Stimulated activated CD4-positive, alpha-beta T cell treated with anti-CD3 and anti-CD28 coated beads, Interleukin-1b, Interleukin-23, amount 100 ng/mL, for 48 hours (primary cell): ENCODE measurements around the gene MYMX.
A peak's percentile ranks its signal among the peaks of the same experiment; 100 is the strongest.

ENCODE experiments used
- DNase-seq: peaks from one replicate; pipeline ENCODE4 v3.0.0-alpha.2; 2020

MYMX gene

GRCh38 chr6:44253307-44254101, 36.8 kb downstream of the MYMX start:
- peak; percentile 61 for DNase-seq

- DNase-seq: peak; percentile 43
These were observed 37.7 kb downstream of the MYMX start for GRCh38 chr6:44254191-44255104.

GRCh38 chr6:44255105-44255808, 38.5 kb downstream of the MYMX start:
- peak; percentile 43 for DNase-seq

- no peak for DNase-seq
These were observed 39.4 kb downstream of the MYMX start for GRCh38 chr6:44255871-44256774.

GRCh38 chr6:44256775-44257024, 40.0 kb downstream of the MYMX start:
- peak; percentile 33 for DNase-seq

GRCh38 chr6:44257025-44257752, 40.5 kb downstream of the MYMX start, which contains the start of gene SLC35B2:
Gene SLC35B2 (minus strand): TSS chr6:44257528. CDS start chr6:44257410, 118 bp downstream.
- DNase-seq: peak; percentile 64

GRCh38 chr6:44257753-44258324, 41.1 kb downstream of the MYMX start:
- DNase-seq: no peak

GRCh38 chr6:44258325-44258863, 41.7 kb downstream of the MYMX start:
- DNase-seq: no peak

- DNase-seq: no peak
These were observed 42.2 kb downstream of the MYMX start for GRCh38 chr6:44258921-44259320.

GRCh38 chr6:44260011-44260410, 43.3 kb downstream of the MYMX start:
- no peak for DNase-seq

GRCh38 chr6:44260451-44261297, 43.9 kb downstream of the MYMX start:
- DNase-seq: no peak

- no peak for DNase-seq
These were observed 44.9 kb downstream of the MYMX start for GRCh38 chr6:44261581-44261980.

GRCh38 chr6:44262467-44263353, 46.0 kb downstream of the MYMX start:
- DNase-seq: no peak

- peak; percentile 42 for DNase-seq
These were observed 46.8 kb downstream of the MYMX start for GRCh38 chr6:44263354-44264100.

GRCh38 chr6:44264154-44265006, 47.7 kb downstream of the MYMX start:
- DNase-seq: peak; percentile 35

GRCh38 chr6:44265007-44265721, 48.4 kb downstream of the MYMX start, which contains the start of gene NFKBIE:
Gene NFKBIE (minus strand): TSS chr6:44265551. CDS start chr6:44265346, 205 bp downstream.
- peak; percentile 93 for DNase-seq
